ENCODE results near the gene GRB14.

Gene GRB14

DNA sequence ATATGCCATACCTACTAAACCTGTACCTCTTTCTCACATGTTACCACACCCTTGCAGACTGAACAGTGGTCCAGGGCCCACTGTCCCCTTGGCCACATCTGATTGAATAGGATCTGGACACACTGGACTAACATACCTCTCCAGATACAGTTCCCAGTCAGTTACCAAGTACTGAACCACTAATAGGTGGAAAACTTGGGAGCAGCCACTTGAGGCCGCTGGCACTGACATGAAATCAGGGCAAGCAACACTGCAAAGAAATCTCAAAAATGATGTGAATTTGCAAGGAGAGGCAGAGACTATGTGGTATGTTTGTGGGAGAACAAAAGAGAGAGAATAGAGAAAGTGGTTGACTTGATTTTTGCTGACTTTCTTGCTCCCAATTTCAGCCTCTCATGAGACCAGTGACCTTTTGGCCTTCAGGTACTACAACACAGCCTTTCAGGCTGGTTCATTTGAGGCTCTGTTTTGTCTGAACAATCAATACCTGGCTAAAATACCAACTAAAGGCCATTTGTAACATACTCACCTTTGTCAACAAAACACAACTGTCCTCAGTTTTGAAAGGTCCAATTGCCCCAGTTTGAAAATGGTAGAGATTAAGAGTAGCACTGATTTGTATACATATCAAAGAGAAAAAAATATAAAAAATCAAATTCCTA lies 7.8 kb downstream of the GRB14 start:
- no peak for DNase-seq

DNA sequence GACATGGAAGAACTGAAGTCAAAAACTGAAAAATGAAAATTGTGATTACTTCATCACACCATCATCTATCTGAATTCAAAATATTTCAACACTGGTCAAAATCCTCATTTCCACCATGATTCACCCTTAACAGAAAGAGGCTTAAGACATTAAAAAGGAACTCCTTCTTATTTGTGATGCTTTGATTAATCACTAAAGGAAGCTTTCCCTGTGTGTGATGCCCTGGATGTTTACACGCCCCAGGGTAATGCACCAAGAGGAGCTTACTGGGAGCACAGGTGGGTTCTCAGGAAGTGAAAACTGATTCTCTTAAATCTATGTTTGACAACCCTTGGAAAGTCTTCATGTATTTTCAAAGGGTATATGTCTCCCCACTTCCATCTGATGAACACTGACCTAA lies 11.5 kb downstream of the GRB14 start:
- DNase-seq, result no peak

DNA sequence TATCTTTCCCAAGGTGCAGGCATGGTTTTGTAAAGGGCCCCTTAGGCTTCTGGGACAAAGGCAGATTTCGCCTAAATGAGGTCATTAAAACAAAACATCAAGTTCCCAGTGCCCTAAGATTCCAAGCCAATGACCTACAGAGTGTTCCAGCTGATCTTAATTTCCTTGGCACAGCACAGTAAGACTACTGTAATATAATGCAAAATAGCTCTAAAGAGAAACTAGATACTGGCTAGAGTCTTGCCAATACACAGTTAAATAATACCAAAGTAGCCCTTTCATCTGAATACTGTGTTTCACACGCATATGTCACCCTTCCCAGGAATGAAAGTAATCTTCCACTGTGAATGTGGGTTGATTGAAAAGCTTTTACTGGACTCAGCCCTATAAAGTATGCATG lies 14.7 kb downstream of the GRB14 start:
- DNase-seq, result no peak

DNA sequence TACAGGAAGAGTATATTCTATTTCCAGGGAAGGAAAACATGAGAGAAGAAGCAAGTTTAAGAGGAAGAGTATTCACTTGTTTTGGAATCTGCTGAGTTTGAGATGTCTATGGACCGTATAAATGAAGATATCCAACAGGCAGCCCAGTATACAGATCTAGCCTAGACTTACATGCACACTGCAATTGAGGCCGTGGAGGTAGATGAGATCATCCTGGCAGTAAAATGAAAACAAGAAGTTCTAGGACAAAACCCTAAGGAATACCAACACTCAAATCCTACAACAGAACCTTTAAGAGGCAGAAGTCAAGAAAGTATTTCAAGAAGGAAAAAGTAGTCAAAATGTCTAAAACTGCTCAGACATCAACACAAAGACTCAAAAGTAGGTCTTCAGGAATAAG lies 16.0 kb downstream of the GRB14 start:
- DNase-seq, result no peak

DNA sequence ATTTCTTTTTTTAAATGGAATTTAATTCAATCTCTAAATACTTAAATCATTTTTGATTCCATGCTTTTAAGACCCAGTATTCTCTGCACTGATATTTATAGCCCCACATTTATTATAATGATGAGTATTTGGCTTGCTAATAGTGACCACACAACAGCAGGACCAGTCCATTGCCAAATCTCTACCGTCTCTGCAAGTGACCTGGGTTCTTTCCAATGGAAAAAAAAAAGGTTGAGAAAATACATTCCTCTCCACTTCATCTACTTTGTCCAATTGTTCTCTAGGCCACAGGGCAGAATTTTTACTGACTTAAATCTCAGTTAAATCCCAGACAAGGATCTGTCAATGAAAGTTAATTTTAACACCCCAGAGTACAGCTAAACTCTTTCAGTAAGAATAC lies 20.5 kb downstream of the GRB14 start:
- no peak for DNase-seq

GRCh38 chr2:164599954-164600589 lies 21.2 kb downstream of the GRB14 start:
- DNase-seq, result no peak

GRCh38 chr2:164597983-164598382 lies 23.3 kb downstream of the GRB14 start:
- no peak for DNase-seq

- no peak for DNase-seq
Observed at GRCh38 chr2:164595031-164595430, 26.3 kb downstream of the GRB14 start.

DNA sequence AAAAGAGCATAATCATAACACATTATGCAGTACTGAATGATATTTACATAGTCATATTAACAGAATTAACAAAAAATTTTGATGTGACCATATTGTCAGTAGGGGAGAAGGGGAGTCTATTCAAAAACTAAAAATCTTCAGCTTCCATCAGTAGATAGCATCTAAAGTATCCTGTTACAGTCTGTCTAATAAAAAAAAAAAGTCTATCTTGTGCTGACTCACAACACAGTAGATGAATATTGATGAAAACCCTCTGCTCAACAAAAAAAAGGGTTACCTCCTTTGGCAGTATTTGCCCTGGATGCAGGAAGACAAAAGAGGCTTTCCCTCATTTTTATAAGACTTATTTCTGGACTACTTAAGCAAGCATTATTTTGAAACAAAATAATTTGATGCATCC lies 27.3 kb downstream of the GRB14 start:
- DNase-seq, result no peak

GRCh38 chr2:164593541-164593940 lies 27.7 kb downstream of the GRB14 start:
- DNase-seq, result no peak

- DNase-seq, result no peak
Observed at GRCh38 chr2:164589522-164589921, 31.8 kb downstream of the GRB14 start.

- DNase-seq, result no peak
Observed at GRCh38 chr2:164581050-164581449, 40.2 kb downstream of the GRB14 start.

- DNase-seq, result no peak
Observed at GRCh38 chr2:164574931-164575330, 46.4 kb downstream of the GRB14 start.

DNA sequence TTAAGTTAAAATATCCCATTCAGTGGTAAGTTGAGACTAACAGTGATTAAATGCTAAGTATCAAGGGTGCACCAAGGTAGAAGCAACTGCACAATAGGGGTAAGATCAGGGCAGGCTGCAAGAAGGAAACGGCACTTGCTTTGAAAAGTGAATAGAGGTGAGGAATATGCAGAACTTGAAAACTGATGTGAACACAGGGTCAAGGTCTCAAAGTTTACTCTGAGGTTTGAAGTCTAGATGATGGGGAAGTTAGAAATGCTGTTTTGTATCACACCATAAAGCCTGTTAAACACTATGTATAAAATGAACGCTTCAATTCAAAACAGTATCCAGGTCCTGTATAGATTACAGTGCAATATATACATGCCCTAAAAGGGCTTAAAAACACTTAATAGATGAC lies 50.8 kb downstream of the GRB14 start:
- DNase-seq, result no peak

DNA sequence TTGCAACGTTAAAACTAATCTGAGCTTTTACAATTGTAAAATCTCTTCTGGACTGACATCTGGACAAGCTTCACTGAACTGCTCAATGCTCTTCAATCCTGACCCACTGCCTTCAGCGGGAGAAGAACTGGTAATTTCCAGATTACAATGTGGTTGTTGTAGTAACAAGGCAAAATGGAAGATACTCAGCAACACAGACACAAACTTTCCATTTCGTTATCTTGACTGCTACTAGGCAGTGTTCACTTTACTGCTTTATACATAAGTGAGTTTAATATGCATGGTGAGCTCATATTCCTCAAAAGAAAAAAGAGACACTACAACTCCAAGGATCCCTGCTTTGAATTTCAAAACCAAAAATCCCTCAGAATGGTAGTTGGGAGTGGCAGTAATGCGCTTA lies 51.9 kb downstream of the GRB14 start:
- no peak for DNase-seq

GRCh38 chr2:164568317-164568716 lies 53.0 kb downstream of the GRB14 start:
- no peak for DNase-seq

DNA sequence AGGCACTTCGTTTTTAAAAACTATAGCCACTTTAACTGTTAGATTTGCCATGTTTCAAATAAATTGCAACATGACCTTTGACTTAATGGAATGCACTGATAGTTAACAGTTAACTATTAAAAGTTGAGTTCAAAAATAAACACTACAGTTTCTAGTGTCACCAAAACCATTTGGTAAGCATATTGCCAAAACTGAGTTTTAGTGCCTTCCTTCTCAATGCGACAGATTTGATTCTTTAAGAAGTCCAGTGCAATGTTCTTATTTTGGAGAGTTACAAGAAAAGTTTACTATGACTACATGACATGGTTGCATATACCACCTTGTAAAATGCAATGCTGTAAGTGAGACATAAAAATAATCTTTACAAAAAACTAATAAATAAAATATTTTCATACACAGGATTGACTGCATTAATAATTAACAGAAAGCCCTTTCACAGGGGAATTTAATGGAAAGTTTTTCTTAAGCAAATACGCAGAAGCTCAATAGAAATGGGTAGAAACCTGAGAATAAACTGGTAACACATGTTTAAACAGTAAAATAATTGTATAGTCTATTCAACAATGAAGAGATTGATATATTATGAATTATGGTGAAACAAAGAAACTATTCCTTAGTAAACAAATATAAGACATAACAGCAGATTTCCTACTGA lies 53.8 kb downstream of the GRB14 start:
- no peak for DNase-seq

GRCh38 chr2:164565359-164565758 lies 55.9 kb downstream of the GRB14 start:
- no peak for DNase-seq

GRCh38 chr2:164562666-164563065 lies 58.6 kb downstream of the GRB14 start:
- no peak for DNase-seq

GRCh38 chr2:164561991-164562390 lies 59.3 kb downstream of the GRB14 start:
- DNase-seq, result no peak

- DNase-seq, result no peak
Observed at GRCh38 chr2:164561416-164561815, 59.9 kb downstream of the GRB14 start.

DNA sequence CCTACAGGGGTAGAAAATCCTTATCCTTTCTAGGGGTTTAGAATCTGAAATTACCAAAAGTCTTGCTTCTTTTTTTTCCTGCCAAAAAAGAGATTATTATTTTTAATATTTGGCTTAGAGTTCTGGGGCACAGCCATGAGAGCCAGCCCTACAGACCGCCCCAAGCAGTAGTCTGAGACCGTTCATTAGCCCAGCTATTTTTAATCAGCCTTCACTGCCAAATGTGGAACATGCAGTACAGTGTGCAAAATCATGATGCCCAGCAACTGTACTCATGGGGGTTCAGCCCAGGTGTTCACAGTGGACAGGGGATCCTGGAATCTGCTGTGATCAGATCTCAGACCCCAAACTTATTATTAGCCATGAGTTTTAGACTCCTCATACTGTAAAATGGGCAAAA lies 60.4 kb downstream of the GRB14 start:
- DNase-seq, result no peak

DNA sequence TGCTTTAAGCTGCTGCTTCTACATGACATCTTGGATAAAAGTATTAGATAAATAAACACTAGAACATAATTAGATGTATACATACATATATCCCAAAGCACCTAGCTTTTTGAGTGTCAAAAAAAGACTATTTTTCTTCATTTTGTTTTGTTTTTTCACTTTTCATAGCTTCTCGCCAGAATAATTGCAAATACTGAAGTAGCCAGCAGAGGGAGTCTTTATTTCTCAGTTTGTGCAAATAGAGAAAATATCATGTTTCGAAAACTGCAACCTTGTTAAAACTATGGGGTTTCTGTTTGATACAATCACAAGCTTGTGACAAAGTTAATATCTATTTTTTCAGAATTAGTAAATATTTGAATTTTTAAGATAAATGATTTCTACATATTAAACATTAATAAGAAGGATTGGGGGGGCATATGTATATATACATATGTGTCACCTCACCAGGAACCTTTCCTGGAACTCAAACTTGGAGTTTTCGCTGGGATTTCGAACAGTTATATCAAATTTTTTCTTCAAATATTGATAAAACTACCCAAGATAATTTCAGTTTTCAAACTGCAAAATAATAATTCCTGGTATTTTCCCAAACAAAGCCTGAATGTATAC lies 61.0 kb downstream of the GRB14 start:
- no peak for DNase-seq

- DNase-seq, result no peak
Observed at GRCh38 chr2:164558450-164558849, 62.8 kb downstream of the GRB14 start.
